GM12873 (cell line): ENCODE data around the gene DNAJB5.

ENCODE experiments used
- TF ChIP-seq, protein P1 (sequence below): IDR thresholded peaks from 2 replicates; pipeline ENCODE4 v1.5.1; 2012; ENCODE audit warnings: low read depth, mild to moderate bottlenecking, moderate library complexity, low read length, control low read depth; ENCODE audit not compliant: insufficient read depth; ENCODE audit errors: missing control alignments

DNAJB5 gene

DNA sequence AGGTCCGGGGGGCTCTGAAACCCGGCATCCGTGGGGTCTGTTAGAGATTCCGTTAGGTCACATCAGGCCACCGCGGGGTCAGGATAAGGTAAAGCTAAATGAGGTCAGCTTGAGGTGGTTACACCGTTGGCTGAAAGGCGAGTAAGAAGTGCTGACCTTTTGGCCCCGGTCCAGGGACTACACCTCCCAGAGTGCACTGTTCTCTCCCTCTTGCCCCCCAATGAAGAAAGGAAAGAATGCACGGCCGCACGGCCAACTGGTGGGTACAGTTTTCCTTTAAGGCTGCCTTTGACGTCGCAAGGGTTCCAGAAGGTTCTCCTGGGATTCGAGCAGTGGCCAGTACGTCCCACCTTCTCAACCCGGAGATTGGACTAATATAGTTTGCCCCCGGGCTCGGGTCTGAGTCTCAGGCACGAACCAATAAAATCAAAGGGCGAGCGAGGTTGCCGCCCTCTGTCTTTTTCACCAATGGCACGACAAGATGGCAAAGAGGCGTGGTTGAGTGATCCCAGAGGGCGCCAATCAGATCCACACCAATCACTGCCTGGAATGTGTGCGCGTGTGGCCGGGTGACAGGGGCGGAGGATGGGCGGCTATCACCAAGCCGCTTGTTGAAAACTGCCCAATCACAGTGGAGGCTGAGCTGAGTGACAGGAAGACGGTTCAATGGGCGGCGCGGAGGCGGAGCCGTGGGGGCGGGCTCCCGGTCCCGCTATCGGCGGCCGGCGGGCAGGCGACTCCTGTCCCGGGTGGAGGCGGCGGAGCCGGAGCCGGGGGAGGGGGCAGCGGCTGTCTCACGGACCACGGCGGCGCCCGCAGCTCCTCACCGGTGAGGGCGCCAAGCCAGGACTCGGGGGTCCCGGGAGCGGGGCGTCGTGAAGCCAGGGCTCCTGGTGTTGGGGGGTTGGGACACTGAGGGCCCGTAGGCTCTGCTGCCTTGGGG lies at the start of gene DNAJB5:
Gene DNAJB5, plus strand, starts transcription at position 743 of the 943 bp plus-strand sequence. CDS start 886 bp downstream, outside the sequence.
- TF ChIP-seq, protein P1, sequence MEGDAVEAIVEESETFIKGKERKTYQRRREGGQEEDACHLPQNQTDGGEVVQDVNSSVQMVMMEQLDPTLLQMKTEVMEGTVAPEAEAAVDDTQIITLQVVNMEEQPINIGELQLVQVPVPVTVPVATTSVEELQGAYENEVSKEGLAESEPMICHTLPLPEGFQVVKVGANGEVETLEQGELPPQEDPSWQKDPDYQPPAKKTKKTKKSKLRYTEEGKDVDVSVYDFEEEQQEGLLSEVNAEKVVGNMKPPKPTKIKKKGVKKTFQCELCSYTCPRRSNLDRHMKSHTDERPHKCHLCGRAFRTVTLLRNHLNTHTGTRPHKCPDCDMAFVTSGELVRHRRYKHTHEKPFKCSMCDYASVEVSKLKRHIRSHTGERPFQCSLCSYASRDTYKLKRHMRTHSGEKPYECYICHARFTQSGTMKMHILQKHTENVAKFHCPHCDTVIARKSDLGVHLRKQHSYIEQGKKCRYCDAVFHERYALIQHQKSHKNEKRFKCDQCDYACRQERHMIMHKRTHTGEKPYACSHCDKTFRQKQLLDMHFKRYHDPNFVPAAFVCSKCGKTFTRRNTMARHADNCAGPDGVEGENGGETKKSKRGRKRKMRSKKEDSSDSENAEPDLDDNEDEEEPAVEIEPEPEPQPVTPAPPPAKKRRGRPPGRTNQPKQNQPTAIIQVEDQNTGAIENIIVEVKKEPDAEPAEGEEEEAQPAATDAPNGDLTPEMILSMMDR: no peak

DNA sequence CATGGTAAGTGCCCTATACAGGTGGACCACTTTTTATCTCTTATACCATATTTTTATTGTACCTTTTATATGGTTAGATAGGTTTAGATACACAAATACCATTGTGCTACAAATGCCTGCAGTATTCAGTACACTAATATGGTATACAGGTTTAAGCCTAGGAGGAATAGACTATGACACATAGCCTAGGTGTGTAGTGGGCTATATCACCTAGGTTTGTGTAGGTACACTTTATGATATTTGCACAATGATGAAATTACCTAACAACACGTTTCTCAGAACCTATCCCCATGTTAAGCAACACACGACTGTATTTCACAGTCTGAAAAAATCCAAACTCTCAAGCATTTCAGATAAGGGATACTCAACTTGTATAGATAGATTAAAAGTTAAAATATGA lies 41.1 kb upstream of the DNAJB5 start:
- TF ChIP-seq, protein P1: no peak

DNA sequence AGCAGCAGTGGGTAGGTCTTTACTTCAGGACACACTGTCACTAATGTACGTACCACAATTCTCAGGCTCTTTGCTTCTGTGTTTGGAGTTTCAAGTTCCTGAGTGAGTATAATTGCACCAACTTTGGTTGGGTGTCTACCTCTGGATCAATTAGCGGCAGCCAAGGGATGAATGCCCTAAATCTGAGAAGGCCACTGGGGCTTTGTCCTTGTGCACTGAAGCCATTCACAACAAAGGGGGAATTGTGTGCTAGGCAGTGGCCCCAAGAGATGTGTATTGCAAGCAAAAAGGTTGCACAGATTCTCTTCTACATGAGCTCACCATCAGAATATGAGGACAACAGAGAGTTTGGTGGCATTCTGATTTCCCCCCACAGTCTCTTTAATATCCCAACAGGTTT lies 35.3 kb upstream of the DNAJB5 start:
- TF ChIP-seq, protein P1: no peak

DNA sequence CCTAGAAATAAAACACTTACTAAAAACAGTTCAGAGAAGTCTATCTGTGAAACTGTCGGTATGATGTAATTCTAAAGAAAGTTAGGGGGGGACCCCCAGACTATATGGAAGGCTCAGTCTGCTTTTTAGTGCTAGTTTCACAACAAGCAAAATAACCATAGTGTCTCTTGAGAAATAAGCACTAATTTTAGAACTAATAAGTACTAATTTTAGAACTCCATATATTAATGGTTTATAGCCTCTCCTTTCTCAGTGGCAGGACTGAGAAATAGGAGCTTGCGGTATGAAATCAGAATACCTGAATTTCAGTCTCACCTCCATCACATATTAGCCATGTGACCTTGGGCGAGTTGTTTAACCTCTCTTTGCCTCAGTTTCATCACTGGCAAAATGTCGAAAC lies 32.9 kb upstream of the DNAJB5 start:
- TF ChIP-seq, protein P1: no peak

DNA sequence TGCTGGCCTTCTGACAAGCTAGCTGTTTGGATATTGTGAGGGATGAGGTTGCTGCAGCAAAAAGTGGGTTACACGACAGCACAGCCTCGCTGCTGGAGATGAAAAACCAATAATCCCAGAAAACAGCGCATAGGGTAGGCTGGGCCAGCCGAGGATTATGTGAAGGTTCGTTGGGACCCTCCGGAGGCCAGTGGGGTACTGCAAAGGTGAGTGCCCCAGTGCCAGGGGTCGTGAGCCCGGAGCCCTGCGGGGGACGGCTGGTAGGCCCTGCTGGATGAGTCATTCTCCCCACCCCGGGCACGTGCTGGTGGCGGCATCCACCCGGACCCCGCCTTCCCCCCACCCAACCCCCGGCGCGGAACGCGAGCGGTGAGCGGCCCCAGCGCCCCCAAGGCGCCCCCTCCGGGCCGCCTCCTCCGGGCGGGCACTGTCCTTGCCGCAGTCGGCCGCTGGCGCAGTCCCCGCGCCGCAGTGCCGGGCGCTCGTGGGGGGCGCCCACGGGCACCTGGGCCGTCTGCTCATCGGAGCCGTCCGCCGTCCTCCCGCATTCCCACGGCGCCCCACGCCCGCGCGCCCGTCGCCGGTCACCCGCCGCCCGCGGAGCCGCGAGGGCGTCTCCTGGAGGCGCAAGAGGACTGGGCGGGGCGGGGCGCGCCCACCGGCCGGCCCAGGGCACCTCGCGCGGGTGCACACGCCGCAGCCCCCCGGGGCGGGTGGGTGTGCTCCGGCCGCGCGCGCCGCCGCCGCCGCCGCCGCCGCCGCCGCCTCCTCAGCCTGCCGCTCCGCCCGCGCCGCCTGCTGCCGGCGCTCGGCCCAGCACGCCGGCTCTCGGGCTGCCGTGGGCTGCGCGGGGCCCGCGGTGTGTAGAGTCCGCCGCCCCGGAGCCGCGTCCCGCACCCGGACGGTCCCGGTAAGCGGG lies 31.8 kb upstream of the DNAJB5 start, which contains the start of gene PHF24:
Gene PHF24, plus strand, starts transcription at position 794 of the 919 bp plus-strand sequence. CDS start 13,014 bp downstream, outside the sequence.
- TF ChIP-seq, protein P1: no peak

DNA sequence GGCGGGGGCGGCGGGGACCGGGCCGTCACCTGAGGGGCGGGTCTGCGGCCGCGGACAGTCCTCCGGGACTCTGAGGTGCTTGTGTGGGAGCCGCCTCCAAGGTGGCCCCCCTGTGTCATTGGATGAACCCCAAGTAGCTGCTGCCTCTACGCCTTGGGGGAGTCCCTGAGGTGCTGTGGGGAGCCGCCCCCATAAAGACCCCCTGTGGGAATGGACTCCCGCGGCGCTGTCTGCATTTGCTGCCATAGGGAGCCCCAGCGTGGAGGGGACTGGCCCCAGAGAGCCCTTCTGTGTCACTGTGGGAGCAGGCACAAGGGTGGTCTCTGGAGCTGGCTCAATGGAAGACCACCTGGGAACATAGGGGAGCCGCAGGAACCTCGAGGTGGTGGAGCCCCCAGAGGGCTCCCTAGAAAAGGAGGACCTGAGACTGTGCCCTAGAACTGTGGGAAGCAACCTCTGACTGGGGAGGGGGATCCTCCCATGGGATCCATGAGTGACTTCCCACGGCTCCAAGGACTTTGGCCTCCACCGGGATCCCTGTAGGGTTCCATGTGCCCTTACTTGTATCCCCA lies 31.0 kb upstream of the DNAJB5 start:
- TF ChIP-seq, protein P1: no peak
